SK-N-MC (cell line): ENCODE results near the gene MRPL54.

Experiments
- EZH2 ChIP-seq: fragments of 200-600 bp; sonication (generic); IDR thresholded peaks from one replicate; pipeline ENCODE4 v1.6.1; 2017; ENCODE audit warnings: antibody characterized with exemption
- POLR2AphosphoS5 ChIP-seq: IDR thresholded peaks from 2 replicates; pipeline ENCODE4 v1.6.1; 2012; ENCODE audit warnings: mild to moderate bottlenecking, low read depth, low read length, borderline replicate concordance

DNA sequence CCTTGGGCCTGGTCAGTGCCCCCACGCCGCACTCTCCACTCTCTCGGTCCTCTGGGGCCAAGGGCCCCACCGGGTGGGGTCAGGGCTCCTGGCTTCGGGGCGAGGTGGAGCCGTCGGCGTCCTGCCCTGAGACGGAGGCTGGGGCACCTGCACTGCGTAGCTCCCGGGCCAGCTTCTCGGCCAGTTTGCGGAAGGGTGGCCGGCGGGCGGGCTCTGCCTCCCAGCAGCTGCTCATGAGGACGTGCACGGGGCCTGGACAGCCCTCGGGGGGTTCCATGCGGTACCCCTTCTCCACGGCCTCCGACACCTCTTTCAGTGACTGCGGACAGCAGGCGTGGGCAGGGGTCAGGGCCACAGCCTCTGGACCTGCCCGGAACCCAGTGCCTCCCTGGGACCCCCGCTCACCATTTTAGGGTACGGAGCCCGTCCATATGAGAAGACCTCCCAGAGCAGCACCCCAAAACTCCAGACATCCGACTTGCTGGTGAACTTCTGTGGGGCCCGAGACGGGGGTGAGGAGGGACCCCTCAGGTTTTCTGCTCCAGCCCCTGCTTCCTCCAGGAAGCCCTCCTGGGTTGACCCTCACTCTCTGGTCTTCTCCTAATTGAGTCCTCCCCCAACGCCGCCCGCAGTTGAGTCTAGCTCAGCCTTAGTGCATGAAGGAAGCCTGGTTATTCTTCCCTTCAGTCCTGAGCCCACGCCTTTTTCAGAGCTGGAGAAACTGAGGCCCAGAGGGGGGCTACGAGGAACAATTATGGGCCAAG, 15.8 kb downstream of the MRPL54 start:
- TF ChIP-seq EZH2 (no peak), POLR2AphosphoS5 (no peak)
